Effector memory CD8-positive, alpha-beta T cell (primary cell): ENCODE results near the gene KIR2DL3.
"Not testable (repeated sequence)": the region's sequence is repeated elsewhere in the genome, so short reads cannot be mapped to it uniquely, and the experiment has no call there.

Experiments
- ATAC-seq: fragments of 150-1000 bp; cut with Tn5 transposase; replicated peaks from 2 replicates; pipeline ENCODE4 v1.10.0; 2021; ENCODE audit warnings: mild to moderate bottlenecking, moderate library complexity
- DNase-seq, 3 experiments: peaks; one replicate each; pipeline ENCODE4 v3.0.0; 2021
- H3K27ac Mint-ChIP-seq, 2 donors: one replicate each; pipeline ENCODE4 v1.8.0; 2022; ENCODE audit warnings: mild to moderate bottlenecking in 2 of 2, mixed read lengths in 2 of 2, moderate library complexity in 2 of 2
- H3K27me3 Mint-ChIP-seq, 2 donors: one replicate each; pipeline ENCODE4 v1.8.0; 2022; ENCODE audit warnings: mixed read lengths in 2 of 2
- H3K36me3 Mint-ChIP-seq: one replicate; pipeline ENCODE4 v1.8.0; 2022; ENCODE audit warnings: mild to moderate bottlenecking, moderate library complexity, mixed read lengths; ENCODE audit not compliant: insufficient read depth
- H3K4me1 Mint-ChIP-seq, 2 donors: one replicate each; pipeline ENCODE4 v1.8.0; 2022; ENCODE audit warnings: low read depth in 2 of 2, mixed read lengths in 2 of 2
- H3K4me3 Mint-ChIP-seq, 2 donors: one replicate each; pipeline ENCODE4 v1.8.0; 2022; ENCODE audit warnings: mild to moderate bottlenecking in 2 of 2, mixed read lengths in 2 of 2, moderate library complexity in 2 of 2
- H3K9me3 Mint-ChIP-seq, 2 donors: one replicate each; pipeline ENCODE4 v1.8.0; 2022; ENCODE audit warnings: mixed read lengths in 2 of 2

Gene KIR2DL3

DNA sequence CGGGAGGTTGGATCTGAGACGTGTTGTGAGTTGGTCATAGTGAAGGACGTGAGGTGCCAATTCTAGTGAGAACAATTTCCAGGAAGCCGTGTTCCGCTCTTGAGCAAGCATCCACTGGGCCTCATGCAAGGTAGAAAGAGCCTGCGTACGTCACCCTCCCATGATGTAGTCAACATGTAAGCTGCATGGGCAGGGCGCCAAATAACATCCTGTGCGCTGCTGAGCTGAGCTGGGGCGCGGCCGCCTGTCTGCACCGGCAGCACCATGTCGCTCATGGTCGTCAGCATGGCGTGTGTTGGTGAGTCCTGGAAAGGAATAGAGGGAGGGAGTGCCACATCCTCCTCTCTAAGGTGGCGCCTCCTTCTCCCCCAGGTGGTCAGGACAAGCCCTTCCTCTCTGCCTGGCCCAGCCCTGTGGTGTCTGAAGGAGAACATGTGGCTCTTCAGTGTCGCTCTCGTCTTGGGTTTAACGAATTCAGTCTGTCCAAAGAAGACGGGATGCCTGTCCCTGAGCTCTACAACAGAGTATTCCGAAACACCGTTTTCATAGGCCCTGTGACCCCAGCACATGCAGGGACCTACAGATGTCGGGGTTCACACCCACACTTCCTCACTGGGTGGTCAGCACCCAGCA is 47.9 kb downstream of the KIR2DL3 start:
- not testable (repeated sequence) for H3K27ac Mint-ChIP-seq, H3K9me3 Mint-ChIP-seq, H3K4me1 Mint-ChIP-seq, H3K4me3 Mint-ChIP-seq, DNase-seq, H3K36me3 Mint-ChIP-seq, ATAC-seq
- H3K27me3 Mint-ChIP-seq = peaks cover 23 to 37% of the 10 kb centered on the region in 2 donors

GRCh38 chr19:54788154-54788553 is 49.8 kb downstream of the KIR2DL3 start:
- H3K9me3 Mint-ChIP-seq, H3K27ac Mint-ChIP-seq, DNase-seq, H3K36me3 Mint-ChIP-seq, H3K4me3 Mint-ChIP-seq, ATAC-seq, H3K4me1 Mint-ChIP-seq: not testable (repeated sequence)
- peaks cover 23 to 33% of the 10 kb centered on the region in 2 donors for H3K27me3 Mint-ChIP-seq

- Mint-ChIP-seq H3K4me1 (peaks cover 11 to 12% of the 10 kb centered on the region in 2 donors), H3K27ac (no peak overlapping the region), H3K36me3 (peaks cover 3% of the 10 kb centered on the region), H3K27me3 (peaks cover 8 to 16% of the 10 kb centered on the region in 2 donors), H3K4me3 (no peak overlapping the region), H3K9me3 (no peaks in the 10 kb centered on the region)
- no peak for DNase-seq
- no peak for ATAC-seq
Observed at GRCh38 chr19:54790711-54791110, 52.4 kb downstream of the KIR2DL3 start.

GRCh38 chr19:54791476-54791875 is 53.2 kb downstream of the KIR2DL3 start:
- peaks cover 3% of the 10 kb centered on the region for H3K36me3 Mint-ChIP-seq
- H3K4me1 Mint-ChIP-seq = peaks cover 11 to 12% of the 10 kb centered on the region in 2 donors
- ATAC-seq = no peak
- no peaks in the 10 kb centered on the region for H3K9me3 Mint-ChIP-seq
- H3K27ac Mint-ChIP-seq = no peak overlapping the region
- no peak for DNase-seq
- H3K27me3 Mint-ChIP-seq = peaks cover 14 to 16% of the 10 kb centered on the region in 2 donors
- no peak overlapping the region for H3K4me3 Mint-ChIP-seq

DNA sequence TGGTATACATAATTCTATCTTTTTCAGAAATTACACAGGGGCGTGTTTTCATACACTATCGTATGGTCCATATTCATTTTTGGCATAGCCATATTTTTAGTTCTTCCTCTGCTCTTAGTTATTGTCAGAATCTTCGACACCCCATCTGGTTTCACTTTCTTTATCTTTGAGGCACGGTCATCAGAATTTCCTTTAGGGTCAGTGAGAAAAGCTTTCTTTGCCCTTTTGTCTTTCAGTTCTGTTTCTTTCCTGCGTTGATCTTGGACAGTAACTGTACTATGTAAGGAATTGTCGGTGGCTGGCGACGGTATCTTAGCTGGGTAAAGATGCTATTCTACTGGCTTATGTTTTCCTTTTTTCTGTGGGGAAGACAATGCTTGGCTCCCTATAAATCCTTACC is 54.5 kb downstream of the KIR2DL3 start:
- ATAC-seq (no peak), DNase-seq (no peak)
- H3K27ac Mint-ChIP-seq = peak overlapping the region; percentile 51 to 96
- H3K4me1 Mint-ChIP-seq = peaks cover 11 to 12% of the 10 kb centered on the region in 2 donors
- peak overlapping the region; percentile 61 to 77 for H3K4me3 Mint-ChIP-seq
- peaks cover 14 to 21% of the 10 kb centered on the region in 2 donors for H3K27me3 Mint-ChIP-seq
- no peaks in the 10 kb centered on the region for H3K36me3 Mint-ChIP-seq
- H3K9me3 Mint-ChIP-seq = no peaks in the 10 kb centered on the region

DNA sequence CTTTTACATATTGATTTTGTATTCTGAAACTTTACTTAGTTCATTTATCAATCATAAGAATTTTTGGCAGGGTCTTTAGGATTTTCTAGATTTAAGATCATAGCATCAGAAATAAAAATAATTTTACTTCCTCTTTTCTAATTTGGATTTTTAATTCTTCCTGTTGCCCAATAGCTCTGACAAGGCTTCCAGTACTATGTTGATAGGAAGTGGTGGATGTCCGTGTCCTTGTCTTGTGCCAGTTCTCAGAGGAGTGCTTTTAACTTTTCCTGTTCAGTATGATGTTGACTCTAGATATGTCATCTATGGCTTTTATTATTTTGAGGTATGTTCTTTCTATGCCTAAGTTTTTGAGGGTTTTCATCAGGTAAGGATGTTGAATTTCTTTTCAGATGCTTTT is 57.4 kb downstream of the KIR2DL3 start:
- peaks cover 11 to 12% of the 10 kb centered on the region in 2 donors for H3K4me1 Mint-ChIP-seq
- no peaks in the 10 kb centered on the region for H3K36me3 Mint-ChIP-seq
- H3K27me3 Mint-ChIP-seq = peaks cover 31 to 43% of the 10 kb centered on the region in 2 donors
- ATAC-seq (no peak), DNase-seq (no peak)
- no peak overlapping the region for H3K27ac Mint-ChIP-seq
- H3K4me3 Mint-ChIP-seq = no peak overlapping the region
- no peaks in the 10 kb centered on the region for H3K9me3 Mint-ChIP-seq
